ENCODE measurements around the gene MRPS10.
"Not testable (repeated sequence)": the region's sequence is repeated elsewhere in the genome, so short reads cannot be mapped to it uniquely, and the experiment has no call there.

The MRPS10 gene

GRCh38 chr6:42237857-42238256 is 20.2 kb upstream of the MRPS10 start:
- no peak for DNase-seq (ENCODE audit: low spot score)

GRCh38 chr6:42236682-42237473 is 19.2 kb upstream of the MRPS10 start:
- no peak for DNase-seq (ENCODE audit: low spot score)

- no peak for DNase-seq (ENCODE audit: low spot score)
Observed at GRCh38 chr6:42236030-42236429, 18.4 kb upstream of the MRPS10 start.

GRCh38 chr6:42232035-42232434 is 14.4 kb upstream of the MRPS10 start:
- no peak for DNase-seq (ENCODE audit: low spot score)

- no peak for DNase-seq (ENCODE audit: low spot score)
Observed at GRCh38 chr6:42230345-42231321, 13.0 kb upstream of the MRPS10 start.

GRCh38 chr6:42229506-42230119 is 12.0 kb upstream of the MRPS10 start:
- DNase-seq (ENCODE audit: low spot score): no peak

GRCh38 chr6:42228305-42228704 is 10.6 kb upstream of the MRPS10 start:
- no peak for DNase-seq (ENCODE audit: low spot score)

- no peak for DNase-seq (ENCODE audit: low spot score)
Observed at GRCh38 chr6:42227173-42227850, 9.7 kb upstream of the MRPS10 start.

GRCh38 chr6:42226645-42227143 is 9.0 kb upstream of the MRPS10 start:
- DNase-seq (ENCODE audit: low spot score): no peak

- DNase-seq (ENCODE audit: low spot score): no peak
Observed at GRCh38 chr6:42226161-42226611, 8.5 kb upstream of the MRPS10 start.

- no peak for DNase-seq (ENCODE audit: low spot score)
Observed at GRCh38 chr6:42225419-42225818, 7.8 kb upstream of the MRPS10 start.

- no peak for DNase-seq (ENCODE audit: low spot score)
Observed at GRCh38 chr6:42225029-42225339, 7.3 kb upstream of the MRPS10 start.

GRCh38 chr6:42224222-42225028 is 6.8 kb upstream of the MRPS10 start:
- no peak for DNase-seq (ENCODE audit: low spot score)

- no peak for DNase-seq (ENCODE audit: low spot score)
Observed at GRCh38 chr6:42222448-42222847, 4.8 kb upstream of the MRPS10 start.

- DNase-seq (ENCODE audit: low spot score): no peak
Observed at GRCh38 chr6:42221546-42221945, 3.9 kb upstream of the MRPS10 start.

- no peak for DNase-seq (ENCODE audit: low spot score)
Observed at GRCh38 chr6:42220807-42221206, 3.1 kb upstream of the MRPS10 start.

- no peak for DNase-seq (ENCODE audit: low spot score)
Observed at GRCh38 chr6:42217157-42217518, 523 bp downstream of the MRPS10 start.

GRCh38 chr6:42216495-42216894 is 1.2 kb downstream of the MRPS10 start:
- DNase-seq (ENCODE audit: low spot score): not testable (repeated sequence)

- DNase-seq (ENCODE audit: low spot score): no peak
Observed at GRCh38 chr6:42212442-42212841, 5.2 kb downstream of the MRPS10 start.

- DNase-seq (ENCODE audit: low spot score): no peak
Observed at GRCh38 chr6:42211726-42212125, 5.9 kb downstream of the MRPS10 start.

GRCh38 chr6:42210551-42210950 is 7.1 kb downstream of the MRPS10 start:
- no peak for DNase-seq (ENCODE audit: low spot score)

Data from ecto neural progenitor cell (in vitro differentiated cells).